ENCODE results near the gene SLC44A3. TPM values are rescaled to one million over a fixed set of nuclear protein-coding genes. Genes with fewer than 3 reads are reported as not detected.
"Not testable (repeated sequence)": the region's sequence is repeated elsewhere in the genome, so short reads cannot be mapped to it uniquely, and the experiment has no call there.

The SLC44A3 gene
- total RNA-seq, 1 donor, result 0.10 TPM

GRCh38 chr1:94934551-94934950, 114.4 kb downstream of the SLC44A3 start:
- H3K4me3 ChIP-seq (ENCODE audit: low read length), result no peak overlapping the region
- peaks cover under 1% of the 10 kb centered on the region for H3K27me3 ChIP-seq (ENCODE audit: insufficient read depth, low read length)
- no peaks in the 10 kb centered on the region for H3K9me3 ChIP-seq (ENCODE audit: low read depth, low read length)
- H3K4me1 ChIP-seq (ENCODE audit: insufficient read depth, low read length), result no peaks in the 10 kb centered on the region

GRCh38 chr1:94935034-94935433, 114.9 kb downstream of the SLC44A3 start:
- Histone ChIP-seq H3K4me1 (ENCODE audit: insufficient read depth, low read length) (no peaks in the 10 kb centered on the region), H3K4me3 (ENCODE audit: low read length) (no peak overlapping the region), H3K27me3 (ENCODE audit: insufficient read depth, low read length) (no peaks in the 10 kb centered on the region), H3K9me3 (ENCODE audit: low read depth, low read length) (no peaks in the 10 kb centered on the region)

GRCh38 chr1:94935476-94935875, 115.3 kb downstream of the SLC44A3 start:
- Histone ChIP-seq H3K9me3 (ENCODE audit: low read depth, low read length) (no peaks in the 10 kb centered on the region), H3K27me3 (ENCODE audit: insufficient read depth, low read length) (no peaks in the 10 kb centered on the region), H3K4me3 (ENCODE audit: low read length) (no peak overlapping the region), H3K4me1 (ENCODE audit: insufficient read depth, low read length) (no peaks in the 10 kb centered on the region)

GRCh38 chr1:94936861-94937620, 116.9 kb downstream of the SLC44A3 start:
- Histone ChIP-seq H3K4me3 (ENCODE audit: low read length) (no peak overlapping the region), H3K4me1 (ENCODE audit: insufficient read depth, low read length) (no peaks in the 10 kb centered on the region), H3K9me3 (ENCODE audit: low read depth, low read length) (no peaks in the 10 kb centered on the region), H3K27me3 (ENCODE audit: insufficient read depth, low read length) (no peaks in the 10 kb centered on the region)

DNA sequence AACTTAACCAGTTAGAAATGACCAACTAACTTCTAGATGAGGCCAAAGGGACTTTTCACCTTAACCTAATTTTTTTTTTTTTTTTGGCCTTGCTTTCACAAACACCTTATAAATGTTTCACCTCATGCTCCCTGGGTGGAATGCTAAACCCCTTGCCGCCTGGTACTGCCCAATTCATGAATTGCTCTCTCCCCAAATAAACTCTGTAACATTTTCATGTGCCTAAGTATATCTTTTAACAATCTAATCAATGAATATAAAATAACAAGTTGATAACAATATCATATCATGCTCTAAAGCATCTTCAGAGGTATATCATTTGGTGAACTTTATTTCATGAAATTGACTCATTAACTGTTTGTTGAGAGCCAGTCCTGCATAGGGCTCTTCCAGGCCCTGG, 117.7 kb downstream of the SLC44A3 start:
- Histone ChIP-seq H3K4me1 (ENCODE audit: insufficient read depth, low read length) (no peaks in the 10 kb centered on the region), H3K4me3 (ENCODE audit: low read length) (no peak overlapping the region)

DNA sequence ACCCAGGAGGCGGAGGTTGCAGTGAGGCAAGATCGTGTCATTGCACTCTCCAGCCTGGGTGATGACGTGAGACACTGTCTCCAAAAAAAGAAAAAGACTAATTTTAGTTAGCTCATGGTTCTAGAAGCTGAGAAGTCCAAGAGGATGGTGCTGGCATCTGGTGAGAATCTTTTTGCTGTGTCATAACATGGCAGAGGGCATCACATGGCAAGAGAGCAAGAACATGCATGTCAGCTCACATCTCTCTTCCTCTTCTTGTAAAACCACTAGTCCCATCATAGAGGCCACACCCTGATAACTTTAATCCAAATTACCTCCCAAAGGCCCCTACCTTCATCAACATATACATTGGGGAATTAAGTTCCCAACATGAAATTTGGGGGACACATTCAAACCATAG, 120.6 kb downstream of the SLC44A3 start:
- Histone ChIP-seq H3K9me3 (ENCODE audit: low read depth, low read length) (no peaks in the 10 kb centered on the region), H3K4me3 (ENCODE audit: low read length) (no peak overlapping the region), H3K27me3 (ENCODE audit: insufficient read depth, low read length) (no peaks in the 10 kb centered on the region), H3K4me1 (ENCODE audit: insufficient read depth, low read length) (no peaks in the 10 kb centered on the region)

More for the DNA sequence above, 117.7 kb downstream of the SLC44A3 start:
- H3K27me3 ChIP-seq (ENCODE audit: insufficient read depth, low read length), result no peaks in the 10 kb centered on the region
- no peaks in the 10 kb centered on the region for H3K9me3 ChIP-seq (ENCODE audit: low read depth, low read length)

GRCh38 chr1:94941480-94941879, 121.3 kb downstream of the SLC44A3 start:
- not testable (repeated sequence) for H3K27me3 ChIP-seq (ENCODE audit: insufficient read depth, low read length); H3K9me3 ChIP-seq (ENCODE audit: low read depth, low read length); H3K4me3 ChIP-seq (ENCODE audit: low read length); H3K4me1 ChIP-seq (ENCODE audit: insufficient read depth, low read length)

DNA sequence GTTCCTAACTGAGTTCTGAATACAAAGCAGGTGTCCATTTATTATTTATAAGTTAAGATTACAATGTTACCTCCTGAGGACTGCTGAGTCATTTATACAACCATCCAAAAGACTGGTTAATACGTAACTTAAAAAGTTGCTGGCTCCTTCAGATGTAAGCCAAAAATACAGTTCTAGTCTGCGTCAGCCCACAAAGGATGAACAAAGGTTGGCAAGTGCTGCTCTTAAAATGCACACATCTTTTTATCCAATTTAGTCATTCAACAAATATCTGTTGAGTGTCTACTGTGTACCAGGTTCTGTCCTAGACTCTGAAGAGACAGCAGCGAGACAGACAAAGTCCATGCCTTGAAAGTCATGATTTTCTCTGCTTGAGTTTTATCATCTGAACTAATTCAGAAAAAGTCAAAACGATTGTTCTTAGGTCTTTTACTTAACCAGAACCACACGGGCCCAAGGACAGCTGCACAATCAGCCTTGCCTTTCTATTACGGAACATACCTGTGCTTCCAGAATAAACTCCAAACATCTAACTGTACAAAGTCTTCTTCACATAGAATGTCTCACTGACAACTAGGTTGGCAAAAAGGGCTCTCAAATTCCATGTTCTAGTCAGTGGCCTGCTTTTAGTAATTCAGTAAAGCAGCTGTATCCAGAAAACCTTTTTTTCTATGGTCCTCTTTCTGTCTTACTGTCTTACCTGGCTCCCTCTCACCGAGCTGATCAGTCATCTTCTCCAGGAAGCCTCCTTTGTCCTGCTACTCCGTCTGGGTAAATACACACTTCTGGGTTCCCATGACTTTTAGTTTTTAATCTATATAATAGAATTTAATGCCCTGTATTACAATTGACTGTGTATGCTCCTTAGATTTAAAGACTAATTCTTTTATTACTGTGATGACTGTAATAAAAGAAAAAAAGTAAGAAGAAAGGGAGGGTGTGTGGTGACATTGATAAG, 122.3 kb downstream of the SLC44A3 start:
- Histone ChIP-seq H3K4me3 (ENCODE audit: low read length) (no peak overlapping the region), H3K4me1 (ENCODE audit: insufficient read depth, low read length) (no peaks in the 10 kb centered on the region), H3K9me3 (ENCODE audit: low read depth, low read length) (no peaks in the 10 kb centered on the region), H3K27me3 (ENCODE audit: insufficient read depth, low read length) (no peaks in the 10 kb centered on the region)

Other genes starting within 250 kb of the SLC44A3 start
- 4.6 TPM for gene CNN3, start 106.8 kb downstream of the SLC44A3 start, total RNA-seq